Epithelial cell of esophagus (primary cell): Measurements from ENCODE around the gene CLEC2L.

Experiments used
- DNase-seq: peaks from one replicate; pipeline ENCODE4 v3.0.0; 2010; ENCODE audit warnings: low read depth
- H3K4me3 ChIP-seq: 2 replicates; pipeline ENCODE4 v1.5.1; 2011; ENCODE audit warnings: mild to moderate bottlenecking, low read length, control low read depth
- TF ChIP-seq, protein P1 (sequence below): IDR thresholded peaks from 2 replicates; pipeline ENCODE4 v1.5.1; 2011; ENCODE audit warnings: low read depth, mild to moderate bottlenecking, low read length, control low read depth, inconsistent platforms; ENCODE audit not compliant: insufficient read depth; ENCODE audit errors: missing control alignments

CLEC2L gene

DNA sequence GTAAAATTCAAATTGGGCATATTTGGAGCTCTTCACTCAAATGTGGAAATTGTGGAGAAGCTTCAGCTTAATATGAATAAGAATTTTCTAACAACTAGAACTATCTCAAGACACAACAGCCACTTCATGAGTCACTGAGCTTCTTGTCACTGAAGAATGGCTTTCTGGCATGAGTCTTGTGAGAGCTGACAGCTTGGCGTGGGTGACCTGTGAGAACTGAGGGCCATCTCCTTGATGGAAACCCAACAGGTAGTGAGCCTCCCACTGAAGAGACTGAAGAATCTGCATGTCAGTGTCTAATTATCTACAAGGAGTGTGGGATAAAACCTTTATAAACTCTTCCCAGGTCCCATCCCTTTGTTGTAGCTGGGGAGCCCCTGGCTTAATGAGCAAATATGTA lies 66.0 kb downstream of the CLEC2L start:
- no peak for DNase-seq
- H3K4me3 ChIP-seq = no peak overlapping the region
- TF ChIP-seq, protein P1, sequence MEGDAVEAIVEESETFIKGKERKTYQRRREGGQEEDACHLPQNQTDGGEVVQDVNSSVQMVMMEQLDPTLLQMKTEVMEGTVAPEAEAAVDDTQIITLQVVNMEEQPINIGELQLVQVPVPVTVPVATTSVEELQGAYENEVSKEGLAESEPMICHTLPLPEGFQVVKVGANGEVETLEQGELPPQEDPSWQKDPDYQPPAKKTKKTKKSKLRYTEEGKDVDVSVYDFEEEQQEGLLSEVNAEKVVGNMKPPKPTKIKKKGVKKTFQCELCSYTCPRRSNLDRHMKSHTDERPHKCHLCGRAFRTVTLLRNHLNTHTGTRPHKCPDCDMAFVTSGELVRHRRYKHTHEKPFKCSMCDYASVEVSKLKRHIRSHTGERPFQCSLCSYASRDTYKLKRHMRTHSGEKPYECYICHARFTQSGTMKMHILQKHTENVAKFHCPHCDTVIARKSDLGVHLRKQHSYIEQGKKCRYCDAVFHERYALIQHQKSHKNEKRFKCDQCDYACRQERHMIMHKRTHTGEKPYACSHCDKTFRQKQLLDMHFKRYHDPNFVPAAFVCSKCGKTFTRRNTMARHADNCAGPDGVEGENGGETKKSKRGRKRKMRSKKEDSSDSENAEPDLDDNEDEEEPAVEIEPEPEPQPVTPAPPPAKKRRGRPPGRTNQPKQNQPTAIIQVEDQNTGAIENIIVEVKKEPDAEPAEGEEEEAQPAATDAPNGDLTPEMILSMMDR = no peak

DNA sequence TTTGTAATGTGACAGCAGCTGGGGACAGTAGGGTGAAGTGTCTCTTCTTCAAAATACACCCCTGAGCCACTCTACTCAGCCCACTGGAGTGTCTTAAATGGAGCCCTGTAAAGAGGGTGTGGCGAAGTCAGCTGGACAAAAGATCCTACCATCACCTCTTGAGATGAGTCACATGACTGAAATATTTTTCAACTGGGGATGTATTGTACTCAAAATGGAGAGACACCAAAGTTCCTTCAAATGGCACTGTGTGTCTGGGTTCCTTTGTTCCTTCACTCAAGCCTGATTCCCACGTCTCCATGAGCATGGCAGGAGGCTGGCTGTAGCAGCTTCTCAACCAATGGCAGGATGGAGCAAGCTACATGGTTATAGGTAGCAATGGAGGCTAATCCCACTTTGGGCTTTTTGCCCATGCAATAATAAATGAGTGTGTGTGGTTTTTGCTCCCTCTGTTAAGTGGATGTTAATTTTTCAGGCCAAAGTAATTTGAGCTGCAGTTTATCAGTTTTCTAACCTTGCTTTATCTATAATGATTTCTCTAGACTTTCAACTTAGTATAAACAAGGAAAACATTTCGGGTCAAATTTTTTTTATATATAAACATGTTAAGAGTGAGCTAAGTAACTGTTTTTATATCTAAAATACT lies 68.2 kb downstream of the CLEC2L start:
- TF ChIP-seq, protein P1 = no peak
- no peak overlapping the region for H3K4me3 ChIP-seq
- no peak for DNase-seq

DNA sequence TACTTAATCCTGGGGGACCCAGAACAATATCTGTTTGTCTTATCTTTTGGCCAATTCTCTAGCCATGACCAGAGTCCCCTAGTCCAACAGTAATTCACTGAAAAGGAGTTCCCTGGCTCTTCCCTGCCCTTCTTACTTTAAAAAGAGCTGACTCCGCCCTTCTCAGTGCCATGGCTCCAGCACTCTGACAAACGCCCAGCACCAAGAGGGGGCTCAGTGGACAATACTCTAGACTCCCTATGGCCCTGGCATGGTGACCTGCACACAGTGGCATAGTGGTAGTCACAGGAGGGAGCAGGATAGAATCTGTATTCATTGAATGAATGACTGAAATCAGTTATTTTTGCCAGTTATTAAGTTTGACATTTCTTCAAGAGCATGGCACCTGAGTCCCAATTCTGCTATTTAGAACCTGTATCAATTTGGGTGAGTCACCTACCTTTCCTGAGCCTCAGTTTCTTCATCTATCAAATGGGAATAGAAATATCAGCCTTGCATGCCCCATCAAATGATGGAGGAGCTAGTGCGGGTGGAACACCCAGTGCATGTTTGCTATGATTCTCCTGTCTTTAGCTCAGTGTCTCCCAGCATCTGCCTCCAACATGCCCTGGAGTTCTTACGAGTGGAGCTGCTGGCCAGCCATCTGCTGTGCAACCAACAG lies 69.4 kb downstream of the CLEC2L start:
- H3K4me3 ChIP-seq = no peak overlapping the region
- DNase-seq = no peak
- TF ChIP-seq, protein P1 = no peak

DNA sequence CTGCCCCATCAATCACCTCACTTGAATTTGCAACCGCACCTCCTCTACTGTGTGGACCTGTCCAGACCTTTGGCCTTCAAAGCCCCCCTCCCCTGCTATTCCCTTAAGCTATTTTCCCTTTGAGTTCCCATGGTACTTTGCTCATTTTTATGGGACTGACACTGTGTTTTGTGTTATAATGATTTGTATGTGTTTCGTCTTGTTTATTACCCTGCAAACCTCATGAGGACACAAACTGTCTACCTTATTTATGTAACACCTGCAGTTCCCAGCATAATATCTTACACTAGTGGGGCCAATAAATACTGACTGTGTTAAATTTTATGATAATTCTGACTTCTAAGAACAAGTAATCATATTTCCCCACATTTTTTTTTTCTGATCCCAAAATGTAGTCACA lies 70.6 kb downstream of the CLEC2L start:
- TF ChIP-seq, protein P1 = no peak
- H3K4me3 ChIP-seq = no peak overlapping the region

More for the DNA sequence above, 70.6 kb downstream of the CLEC2L start:
- DNase-seq = no peak
